NCI-H1417 (cell line): ENCODE results near the gene ATG16L1.

ENCODE experiments used
- DNase-seq, 3 experiments: peaks; one replicate each; lab custom pipeline; 2025; lab: John Stamatoyannopoulos, UW

ATG16L1 gene

GRCh38 chr2:233290051-233290845 lies 38.8 kb downstream of the ATG16L1 start:
- peak; percentile 25 to 76 (median 44) for DNase-seq

DNA sequence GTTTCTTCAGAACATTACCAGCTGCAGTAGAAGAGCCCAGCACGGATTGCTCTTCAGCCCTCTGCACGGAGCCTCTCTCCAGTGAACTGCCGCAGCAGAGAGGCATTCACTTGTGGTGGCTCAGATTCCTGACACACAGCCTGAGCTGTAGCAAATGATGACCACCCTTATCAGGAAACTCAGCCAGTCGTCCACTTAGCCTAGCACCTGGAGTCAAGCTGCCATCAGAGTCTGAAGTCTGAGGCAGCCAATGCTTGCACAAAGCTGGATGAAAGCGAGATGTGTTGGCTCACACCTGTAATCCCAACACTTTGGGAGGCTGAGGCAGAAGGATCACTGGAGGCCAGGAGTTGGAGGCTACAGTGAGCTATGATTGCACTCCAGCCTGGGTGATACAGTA lies 44.4 kb downstream of the ATG16L1 start:
- no peak for DNase-seq

- DNase-seq, result peak in 1 of 3 experiments; percentile 15
These were observed 45.6 kb downstream of the ATG16L1 start for GRCh38 chr2:233297076-233297475.

DNA sequence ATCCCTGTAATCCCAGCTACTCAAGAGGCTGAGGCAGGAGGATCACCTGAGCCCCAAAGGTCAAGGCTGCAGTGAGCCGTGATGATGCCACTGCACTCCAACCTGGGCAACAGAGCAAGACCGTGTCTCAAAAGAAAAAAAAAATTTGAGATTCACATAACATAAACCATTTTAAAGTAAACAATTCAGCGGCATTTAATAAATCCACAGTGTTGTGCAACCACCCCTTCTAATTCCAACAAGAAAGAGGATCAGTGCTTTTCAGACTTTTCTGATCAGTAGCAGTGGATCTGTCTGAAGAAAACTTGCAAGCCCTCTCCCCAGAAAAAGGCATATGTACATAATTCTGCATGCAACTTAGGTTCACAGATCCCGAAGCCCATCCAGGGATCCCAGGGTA lies 48.9 kb downstream of the ATG16L1 start:
- no peak for DNase-seq

- no peak for DNase-seq
These were observed 49.8 kb downstream of the ATG16L1 start for GRCh38 chr2:233301248-233301647.

DNA sequence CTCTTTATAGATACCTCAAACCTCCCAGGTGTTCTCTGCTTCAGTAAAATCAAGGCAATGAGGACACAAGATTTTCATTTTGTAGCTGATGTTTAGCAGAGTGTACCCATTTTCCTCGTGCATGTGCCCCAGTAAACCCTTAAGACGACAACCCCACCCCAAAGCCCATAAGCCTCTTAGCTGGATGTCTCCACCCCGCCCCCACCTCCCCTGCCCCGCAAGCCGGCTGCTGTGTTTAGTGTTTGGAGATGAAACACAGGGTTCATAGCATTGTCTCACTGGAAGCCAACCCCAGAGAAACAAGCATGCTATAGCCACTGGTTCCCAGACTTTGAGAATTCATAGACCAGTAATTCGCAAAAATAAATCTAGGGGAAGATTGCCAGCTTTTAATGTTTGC lies 50.3 kb downstream of the ATG16L1 start:
- no peak for DNase-seq

GRCh38 chr2:233303252-233303651 lies 51.8 kb downstream of the ATG16L1 start:
- DNase-seq, result no peak

- DNase-seq, result no peak
These were observed 56.1 kb downstream of the ATG16L1 start, which contains the start of gene SAG for GRCh38 chr2:233307565-233307964. SAG (plus strand) TSS chr2:233307816; CDS start chr2:233309190, 1,374 bp downstream.

- DNase-seq, result no peak
These were observed 59.9 kb downstream of the ATG16L1 start for GRCh38 chr2:233311241-233311926.

DNA sequence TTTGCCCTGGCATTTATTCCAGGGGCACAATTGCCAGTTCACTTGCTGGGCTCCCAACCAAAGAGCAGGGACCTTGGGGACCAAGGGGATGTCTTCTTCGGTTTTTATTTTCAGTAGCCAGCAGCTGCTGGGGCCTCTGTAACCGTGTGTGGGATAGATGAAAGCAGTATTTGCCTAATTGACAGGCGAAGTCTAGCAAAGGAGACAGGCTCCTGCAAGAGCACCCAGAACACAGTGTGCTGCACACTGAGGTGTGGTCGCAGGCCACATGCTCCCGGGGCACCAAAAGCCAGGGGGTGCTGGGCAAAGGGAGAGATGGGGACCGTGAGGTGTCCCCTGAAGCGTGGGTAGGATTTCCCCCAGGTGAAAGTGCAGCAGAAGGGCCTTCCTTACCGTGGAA lies 61.4 kb downstream of the ATG16L1 start:
- no peak for DNase-seq

DNA sequence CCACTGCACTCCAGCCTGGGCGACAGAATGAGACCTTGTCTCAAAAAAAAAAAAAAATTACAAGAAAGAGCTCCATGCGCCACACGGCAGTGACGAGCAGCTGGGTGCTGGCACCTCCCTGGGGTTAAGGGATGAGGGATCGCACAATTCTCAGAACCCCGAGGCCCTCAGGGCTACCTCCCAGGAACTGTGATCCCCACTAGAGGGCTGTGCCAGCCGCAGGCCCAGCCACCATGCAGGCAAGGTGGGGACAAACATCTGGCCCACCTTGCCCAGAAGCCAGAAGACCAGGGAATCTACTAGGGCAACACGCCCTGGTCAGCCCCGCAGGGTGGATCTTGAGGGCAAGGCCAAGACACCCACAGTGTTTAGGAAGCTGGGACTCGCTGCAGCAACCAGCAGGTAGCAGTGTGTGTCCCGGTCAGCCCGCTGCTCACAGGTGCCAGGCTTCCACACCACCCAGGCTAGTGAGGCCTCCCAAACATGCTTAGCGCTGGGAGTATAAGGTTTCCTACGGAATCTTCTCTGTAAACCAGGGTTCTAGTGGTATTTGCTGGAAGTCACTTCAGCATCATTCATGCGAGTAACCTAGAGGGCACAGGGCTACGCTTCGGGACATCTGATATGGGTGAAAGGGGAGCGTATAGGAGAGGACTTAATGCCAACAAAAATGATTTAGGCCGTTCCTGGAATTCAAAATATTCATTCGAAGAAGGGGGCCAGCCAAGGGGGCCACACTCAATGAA lies 62.9 kb downstream of the ATG16L1 start:
- no peak for DNase-seq

GRCh38 chr2:233317196-233317943 lies 65.9 kb downstream of the ATG16L1 start:
- no peak for DNase-seq

DNA sequence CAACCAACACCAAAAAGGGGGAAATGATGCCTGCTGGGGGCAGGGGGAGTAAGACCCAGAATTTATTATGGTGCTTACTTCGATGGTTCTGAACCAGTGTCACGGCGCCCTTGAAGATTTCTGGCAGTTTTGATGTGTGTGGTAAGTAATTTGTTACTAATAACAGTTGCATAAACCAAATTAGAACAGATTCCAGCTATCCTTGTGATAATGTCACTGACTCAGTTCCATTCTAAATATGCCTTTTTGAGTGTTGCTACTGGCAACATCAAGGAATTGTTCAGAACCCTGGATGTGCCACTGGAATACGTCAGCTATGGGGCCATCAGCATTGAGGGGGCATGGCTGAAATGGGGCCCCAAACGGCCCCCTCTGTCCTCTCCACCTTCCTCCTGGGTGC lies 67.8 kb downstream of the ATG16L1 start:
- DNase-seq, result no peak

DNA sequence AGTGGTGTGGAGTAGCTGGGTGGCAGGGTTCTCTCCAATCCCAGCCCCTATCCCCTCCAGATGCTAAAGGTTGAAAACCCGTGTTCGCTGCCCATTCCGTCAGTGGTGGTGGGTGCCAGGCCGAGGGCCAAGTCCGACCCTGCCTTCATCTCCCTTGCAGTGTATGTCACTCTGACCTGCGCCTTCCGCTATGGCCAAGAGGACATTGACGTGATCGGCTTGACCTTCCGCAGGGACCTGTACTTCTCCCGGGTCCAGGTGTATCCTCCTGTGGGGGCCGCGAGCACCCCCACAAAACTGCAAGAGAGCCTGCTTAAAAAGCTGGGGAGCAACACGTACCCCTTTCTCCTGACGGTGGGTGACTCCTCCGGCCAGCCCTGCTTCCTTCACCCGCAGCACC lies 69.0 kb downstream of the ATG16L1 start:
- no peak for DNase-seq

DNA sequence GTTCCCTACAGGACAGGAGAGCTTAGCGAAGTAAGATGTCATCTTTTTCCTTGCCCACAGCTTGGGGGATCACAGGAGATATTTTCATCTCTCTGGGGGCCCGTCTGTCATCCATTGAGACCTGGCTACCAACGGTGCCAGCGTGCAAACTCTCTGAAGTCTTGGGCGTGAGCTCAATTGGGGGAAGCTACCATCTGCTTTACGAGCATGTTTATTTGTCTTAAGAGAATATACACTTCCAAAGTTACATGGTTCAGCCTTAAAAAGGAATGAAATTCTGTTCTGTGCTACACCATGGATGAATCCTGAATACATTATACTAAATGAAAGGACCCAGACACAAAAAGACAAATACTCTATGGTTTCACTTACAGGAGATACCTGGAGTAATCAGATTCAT lies 69.7 kb downstream of the ATG16L1 start:
- no peak for DNase-seq

GRCh38 chr2:233323851-233324250 lies 72.4 kb downstream of the ATG16L1 start:
- no peak for DNase-seq

GRCh38 chr2:233325256-233325655 lies 73.8 kb downstream of the ATG16L1 start:
- DNase-seq, result no peak

GRCh38 chr2:233325814-233326213 lies 74.3 kb downstream of the ATG16L1 start:
- peak in 2 of 3 experiments; percentile 15 to 50 for DNase-seq

DNA sequence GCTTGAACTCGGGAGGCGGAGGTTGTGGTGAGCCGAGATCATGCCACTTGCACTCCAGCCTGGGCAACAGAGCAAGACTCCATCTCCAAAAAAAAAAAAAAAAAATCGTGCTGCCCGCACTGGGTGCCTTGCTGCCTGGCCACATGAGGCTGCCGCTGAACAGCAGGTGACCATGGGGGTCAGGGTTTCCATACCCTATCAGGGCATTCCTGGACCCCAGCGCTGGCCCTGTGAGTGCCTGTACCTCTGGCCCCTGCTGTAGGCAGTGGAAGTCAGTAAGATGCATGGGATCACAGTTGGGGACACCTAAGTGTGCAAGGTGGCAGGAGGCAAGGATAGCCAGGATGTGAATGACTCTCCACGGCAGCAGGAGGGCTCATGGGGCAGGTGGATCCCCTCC lies 75.0 kb downstream of the ATG16L1 start:
- DNase-seq, result no peak

DNA sequence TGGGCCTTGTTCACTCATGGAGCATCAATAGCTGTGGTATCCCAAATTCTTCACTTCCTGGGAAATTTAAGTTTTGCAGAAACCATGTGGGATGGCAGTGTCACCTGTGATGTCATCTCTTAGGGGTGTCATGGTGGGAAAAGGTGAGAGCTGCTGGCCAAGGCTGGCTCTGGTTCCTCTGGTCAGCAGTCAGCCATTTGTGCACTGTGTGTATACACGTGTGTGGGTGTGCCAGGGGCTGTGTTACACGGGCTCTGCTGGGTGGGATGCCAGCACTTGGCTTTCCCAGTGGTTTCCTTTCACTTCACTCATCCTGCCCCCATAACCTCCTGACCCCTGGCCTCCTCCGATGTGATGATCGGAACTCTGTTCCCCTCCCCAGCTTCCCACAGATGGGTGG lies 77.4 kb downstream of the ATG16L1 start:
- DNase-seq, result no peak

DNA sequence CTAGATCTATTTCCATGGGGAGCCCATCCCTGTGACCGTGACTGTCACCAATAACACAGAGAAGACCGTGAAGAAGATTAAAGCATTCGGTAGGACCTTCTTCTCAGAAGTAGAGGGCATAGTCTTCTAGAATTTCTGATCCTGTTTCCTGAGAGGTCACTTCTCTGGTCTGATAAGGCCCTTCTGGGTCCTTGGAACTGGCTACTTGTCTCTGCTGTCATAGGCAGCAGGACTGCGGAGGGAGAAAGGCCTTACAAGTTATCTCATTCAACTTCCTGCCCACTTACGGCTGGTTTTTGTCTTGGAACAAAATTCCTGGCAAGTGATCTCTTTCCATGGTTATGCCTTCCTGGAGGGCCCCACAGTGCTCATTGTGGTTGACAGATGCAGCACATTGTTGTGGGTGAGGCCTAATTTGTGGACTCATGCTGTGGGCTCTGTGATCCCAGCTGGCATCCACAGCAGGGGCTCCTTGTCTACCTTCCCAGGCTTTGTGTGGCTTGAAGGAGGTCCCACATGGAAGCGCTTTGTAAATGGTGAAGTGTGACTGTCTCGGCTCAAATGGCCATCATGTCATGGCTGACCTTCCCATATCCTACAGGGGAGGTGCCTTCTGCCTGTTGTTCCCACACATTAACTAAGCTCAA lies 78.1 kb downstream of the ATG16L1 start:
- DNase-seq, result peak in 2 of 3 experiments; percentile 80 to 92
